Left lung (tissue), 10 donors: ENCODE data around the gene TRUB2. TPM values are rescaled to one million over a fixed set of nuclear protein-coding genes. Genes with fewer than 3 reads are reported as not detected.

Source experiments
- ATAC-seq: fragments of 200-7000 bp; cut with Tn5 transposase; one replicate; pipeline ENCODE4 v1.9.1; 2020; ENCODE audit warnings: moderate library complexity
- DNase-seq, 4 donors: peaks; one replicate each; pipeline ENCODE4 v3.0.0-alpha.2; 2013 to 2020
- H3K27ac ChIP-seq, 2 donors: fragments of 200-600 bp; sonication (generic) in 1 of 2; one replicate each; pipeline versions ENCODE4 v1.5.0 to v1.8.0; 2020 to 2021
- H3K27me3 ChIP-seq, 2 donors: fragments of 200-600 bp; sonication (generic) in 1 of 2; one replicate each; pipeline versions ENCODE4 v1.5.0 to v1.8.0; 2020 to 2021
- H3K36me3 ChIP-seq, 2 donors: fragments of 200-600 bp; sonication (generic) in 1 of 2; one replicate each; pipeline versions ENCODE4 v1.5.0 to v1.8.0; 2020 to 2021
- H3K4me1 ChIP-seq, 2 donors: fragments of 200-600 bp; one replicate each; pipeline ENCODE4 v1.8.0; 2021
- H3K4me3 ChIP-seq, 2 donors: fragments of 200-600 bp; sonication (generic) in 1 of 2; one replicate each; pipeline versions ENCODE4 v1.5.0 to v1.8.0; 2020 to 2021; ENCODE audit warnings: mild to moderate bottlenecking in 1 of 2
- H3K9me3 ChIP-seq, 2 donors: fragments of 200-600 bp; sonication (generic) in 1 of 2; one replicate each; pipeline versions ENCODE4 v1.5.0 to v1.8.0; 2020 to 2021
- intact Hi-C, 2 donors: fragments of 100-400 bp; cut with DNase I; formaldehyde crosslinking; loops; one replicate each; pipeline versions ENCODE4 v1.11.2 to v1.14.2; 2022
- polyA plus RNA-seq, 6 donors: library from polyadenylated mRNA; unstranded; fragments of 120-200 nt; gene quantifications; one replicate each; pipeline ENCODE4 v1.2.1, GENCODE V29; 2013; ENCODE audit not compliant: insufficient read length in 6 of 6
- total RNA-seq, 2 donors: library from RNA; stranded (reverse); fragmentation: NEBNext Ultra II Directional; extraction: Animal tissue kit (Norgen Biotek cat#: 25700); gene quantifications; one replicate each; pipeline ENCODE4 v1.2.1, GENCODE V29; 2021
- TF ChIP-seq, protein P1 (sequence below), 2 donors: fragments of 200-600 bp; sonication (generic) in 1 of 2; IDR thresholded peaks; one replicate each; pipeline versions ENCODE4 v1.5.0 to v1.8.0; 2021; ENCODE audit warnings: antibody characterized with exemption in 2 of 2
- donor health status: DM: no; HTN: yes; CAD: no.
- donor health status: DM: no; HTN: no; CAD: no.

Gene TRUB2
- total and polyA plus RNA-seq, 8 donors: 23.0 to 34.6 (median 32.6) TPM

DNA sequence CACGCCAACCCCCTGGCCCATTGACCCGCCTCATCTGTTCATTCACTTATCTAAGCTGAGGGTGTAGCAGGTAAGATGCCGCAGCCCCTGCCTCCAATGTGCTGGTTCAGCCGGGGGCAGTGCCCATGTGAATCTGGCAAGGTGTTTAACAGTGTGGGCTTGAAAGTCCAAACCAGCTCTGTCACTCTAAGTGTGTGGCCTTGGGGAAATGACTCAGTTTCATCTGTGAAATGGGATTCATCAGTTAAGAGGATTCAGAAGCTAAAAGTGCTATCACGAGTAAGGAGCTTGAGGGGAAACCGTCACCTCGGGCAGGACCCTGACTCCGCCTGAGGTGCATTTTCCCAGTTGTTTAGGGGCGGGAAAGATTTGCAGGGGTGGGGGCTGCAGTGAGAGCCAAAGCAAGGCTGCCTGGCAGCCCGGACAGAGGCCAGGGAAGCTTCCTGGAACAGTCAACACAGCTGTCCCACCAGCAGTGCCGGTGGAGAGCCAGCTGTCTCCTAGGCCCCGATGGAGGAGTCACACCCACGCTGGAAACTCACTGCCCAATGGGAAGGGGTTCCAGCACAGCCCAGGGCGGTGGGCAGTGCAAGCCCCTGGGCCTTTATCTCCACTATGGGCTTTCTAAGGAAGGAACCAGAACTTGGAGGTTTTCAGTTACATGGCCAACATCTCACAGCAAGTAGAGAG is 39.2 kb upstream of the TRUB2 start:
- H3K9me3 ChIP-seq: no peaks in the 10 kb centered on the region
- peak; percentile 16 for ATAC-seq
- peaks cover 0 to 20% of the 10 kb centered on the region in 2 donors for H3K36me3 ChIP-seq
- peaks cover 18 to 26% of the 10 kb centered on the region in 2 donors for H3K4me1 ChIP-seq
- no peak for DNase-seq
- TF ChIP-seq, protein P1, sequence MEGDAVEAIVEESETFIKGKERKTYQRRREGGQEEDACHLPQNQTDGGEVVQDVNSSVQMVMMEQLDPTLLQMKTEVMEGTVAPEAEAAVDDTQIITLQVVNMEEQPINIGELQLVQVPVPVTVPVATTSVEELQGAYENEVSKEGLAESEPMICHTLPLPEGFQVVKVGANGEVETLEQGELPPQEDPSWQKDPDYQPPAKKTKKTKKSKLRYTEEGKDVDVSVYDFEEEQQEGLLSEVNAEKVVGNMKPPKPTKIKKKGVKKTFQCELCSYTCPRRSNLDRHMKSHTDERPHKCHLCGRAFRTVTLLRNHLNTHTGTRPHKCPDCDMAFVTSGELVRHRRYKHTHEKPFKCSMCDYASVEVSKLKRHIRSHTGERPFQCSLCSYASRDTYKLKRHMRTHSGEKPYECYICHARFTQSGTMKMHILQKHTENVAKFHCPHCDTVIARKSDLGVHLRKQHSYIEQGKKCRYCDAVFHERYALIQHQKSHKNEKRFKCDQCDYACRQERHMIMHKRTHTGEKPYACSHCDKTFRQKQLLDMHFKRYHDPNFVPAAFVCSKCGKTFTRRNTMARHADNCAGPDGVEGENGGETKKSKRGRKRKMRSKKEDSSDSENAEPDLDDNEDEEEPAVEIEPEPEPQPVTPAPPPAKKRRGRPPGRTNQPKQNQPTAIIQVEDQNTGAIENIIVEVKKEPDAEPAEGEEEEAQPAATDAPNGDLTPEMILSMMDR (IDR thresholded peaks at IDR 0.05): no peak
- peak overlapping the region in 1 of 2 donors; percentile 56 for H3K27ac ChIP-seq
- H3K4me3 ChIP-seq: peak overlapping the region; percentile 27 to 38
- intact Hi-C loops: loop anchor here in 1 of 2 donors (10.0 kb wide), 1 partner anchor 53 kb away; no protein-coding TSS in a partner anchor
- H3K27me3 ChIP-seq: no peaks in the 10 kb centered on the region

DNA sequence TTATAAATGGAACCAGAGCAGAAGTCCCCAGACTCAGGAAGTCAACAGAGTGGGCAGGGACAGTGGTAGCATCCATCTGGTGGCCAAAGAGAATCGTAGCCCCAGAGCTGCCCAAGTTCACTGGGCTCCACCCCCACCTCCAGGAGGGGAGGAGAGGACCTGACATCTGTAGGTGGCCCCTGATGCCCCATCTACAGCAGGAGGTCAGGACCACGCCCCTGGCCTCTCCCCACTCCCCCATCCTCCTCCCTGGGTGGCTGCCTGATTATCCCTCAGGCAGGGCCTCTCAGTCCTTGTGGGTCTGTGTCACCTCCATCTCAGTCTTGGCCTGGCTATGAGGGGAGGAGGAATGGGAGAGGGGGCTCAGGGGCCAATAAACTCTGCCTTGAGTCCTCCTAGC is 38.6 kb upstream of the TRUB2 start:
- Histone ChIP-seq H3K4me1 (peaks cover 18 to 26% of the 10 kb centered on the region in 2 donors), H3K27me3 (no peaks in the 10 kb centered on the region), H3K9me3 (no peaks in the 10 kb centered on the region), H3K4me3 (no peak overlapping the region), H3K36me3 (peaks cover 0 to 27% of the 10 kb centered on the region in 2 donors), H3K27ac (peak overlapping the region in 1 of 2 donors; percentile 56)
- TF ChIP-seq, protein P1 (IDR thresholded peaks at IDR 0.05): no peak
- intact Hi-C loops: loop anchor here in 1 of 2 donors (10.0 kb wide), 1 partner anchor 54 kb away; no protein-coding TSS in a partner anchor
- DNase-seq (no peak), ATAC-seq (no peak)

DNA sequence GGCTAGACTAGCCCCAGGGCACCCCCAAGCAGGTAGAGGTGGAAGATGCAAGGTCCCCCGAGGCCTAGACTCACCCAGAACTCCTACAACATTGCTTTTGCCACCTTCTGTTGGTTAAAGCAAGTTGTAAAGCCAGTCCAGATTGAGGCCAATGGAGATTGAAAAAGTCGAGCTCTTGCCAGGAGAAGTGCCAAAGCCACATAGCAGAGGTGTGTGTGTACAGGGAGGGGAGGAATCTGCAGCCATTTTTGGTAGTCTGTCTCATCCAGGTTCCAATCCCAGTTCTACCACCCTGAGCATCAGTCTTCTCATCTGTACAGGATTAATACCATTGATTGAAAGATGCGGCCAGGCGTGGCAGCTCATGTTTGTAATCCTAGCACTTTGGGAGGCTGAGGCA is 36.6 kb upstream of the TRUB2 start:
- H3K36me3 ChIP-seq: peaks cover 0 to 45% of the 10 kb centered on the region in 2 donors
- no peak for ATAC-seq
- H3K27ac ChIP-seq: no peak overlapping the region
- no peak for DNase-seq
- intact Hi-C loops: no loop called here
- H3K27me3 ChIP-seq: no peaks in the 10 kb centered on the region
- H3K9me3 ChIP-seq: no peaks in the 10 kb centered on the region
- H3K4me3 ChIP-seq: no peak overlapping the region
- H3K4me1 ChIP-seq: peaks cover 9 to 13% of the 10 kb centered on the region in 2 donors
- TF ChIP-seq, protein P1 (IDR thresholded peaks at IDR 0.05): no peak

DNA sequence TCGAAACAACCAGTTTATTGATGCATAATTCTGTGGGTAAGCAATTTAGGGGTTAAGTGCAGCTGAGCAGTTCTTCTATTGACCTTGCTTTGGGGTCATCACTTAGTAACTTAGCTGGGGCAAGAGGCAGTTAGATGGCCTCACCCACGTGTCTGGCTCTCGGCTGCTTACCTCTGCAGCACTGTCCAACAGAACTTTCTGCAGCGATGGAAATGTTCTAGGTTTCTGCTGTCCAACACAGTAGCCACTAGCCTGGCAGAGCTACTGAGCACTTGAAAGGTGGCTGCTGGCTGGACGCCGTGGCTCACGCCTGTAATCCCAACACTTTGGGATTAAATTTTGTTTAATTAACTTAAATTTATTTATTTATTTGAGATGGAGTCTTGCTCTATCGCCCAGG is 35.8 kb upstream of the TRUB2 start:
- TF ChIP-seq, protein P1 (IDR thresholded peaks at IDR 0.05): no peak
- H3K4me3 ChIP-seq: no peak overlapping the region
- DNase-seq (no peak), ATAC-seq (no peak)
- H3K9me3 ChIP-seq: no peaks in the 10 kb centered on the region
- H3K36me3 ChIP-seq: peaks cover 0 to 50% of the 10 kb centered on the region in 2 donors
- no peaks in the 10 kb centered on the region for H3K27me3 ChIP-seq
- H3K27ac ChIP-seq: no peak overlapping the region
- intact Hi-C loops: no loop called here
- peaks cover 9 to 13% of the 10 kb centered on the region in 2 donors for H3K4me1 ChIP-seq

DNA sequence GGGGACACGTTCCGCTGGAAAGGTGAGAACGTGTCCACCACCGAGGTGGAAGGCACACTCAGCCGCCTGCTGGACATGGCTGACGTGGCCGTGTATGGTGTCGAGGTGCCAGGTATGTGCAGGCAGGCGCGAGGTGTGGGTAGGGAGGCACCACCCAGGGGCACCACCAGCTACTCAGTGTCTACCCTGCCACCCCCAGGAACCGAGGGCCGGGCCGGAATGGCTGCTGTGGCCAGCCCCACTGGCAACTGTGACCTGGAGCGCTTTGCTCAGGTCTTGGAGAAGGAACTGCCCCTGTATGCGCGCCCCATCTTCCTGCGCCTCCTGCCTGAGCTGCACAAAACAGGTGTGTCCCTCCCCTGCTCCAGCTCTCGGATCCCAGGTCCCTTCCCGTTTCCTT is 33.2 kb upstream of the TRUB2 start:
- H3K36me3 ChIP-seq: peaks cover 0 to 67% of the 10 kb centered on the region in 2 donors
- H3K9me3 ChIP-seq: no peaks in the 10 kb centered on the region
- ATAC-seq: no peak
- H3K27me3 ChIP-seq: no peaks in the 10 kb centered on the region
- TF ChIP-seq, protein P1 (IDR thresholded peaks at IDR 0.05): no peak
- no peaks in the 10 kb centered on the region for H3K4me1 ChIP-seq
- no peak overlapping the region for H3K4me3 ChIP-seq
- H3K27ac ChIP-seq: no peak overlapping the region
- intact Hi-C loops: no loop called here
- DNase-seq: no peak
